ENCODE results near the gene DLGAP1.

DLGAP1 gene

DNA sequence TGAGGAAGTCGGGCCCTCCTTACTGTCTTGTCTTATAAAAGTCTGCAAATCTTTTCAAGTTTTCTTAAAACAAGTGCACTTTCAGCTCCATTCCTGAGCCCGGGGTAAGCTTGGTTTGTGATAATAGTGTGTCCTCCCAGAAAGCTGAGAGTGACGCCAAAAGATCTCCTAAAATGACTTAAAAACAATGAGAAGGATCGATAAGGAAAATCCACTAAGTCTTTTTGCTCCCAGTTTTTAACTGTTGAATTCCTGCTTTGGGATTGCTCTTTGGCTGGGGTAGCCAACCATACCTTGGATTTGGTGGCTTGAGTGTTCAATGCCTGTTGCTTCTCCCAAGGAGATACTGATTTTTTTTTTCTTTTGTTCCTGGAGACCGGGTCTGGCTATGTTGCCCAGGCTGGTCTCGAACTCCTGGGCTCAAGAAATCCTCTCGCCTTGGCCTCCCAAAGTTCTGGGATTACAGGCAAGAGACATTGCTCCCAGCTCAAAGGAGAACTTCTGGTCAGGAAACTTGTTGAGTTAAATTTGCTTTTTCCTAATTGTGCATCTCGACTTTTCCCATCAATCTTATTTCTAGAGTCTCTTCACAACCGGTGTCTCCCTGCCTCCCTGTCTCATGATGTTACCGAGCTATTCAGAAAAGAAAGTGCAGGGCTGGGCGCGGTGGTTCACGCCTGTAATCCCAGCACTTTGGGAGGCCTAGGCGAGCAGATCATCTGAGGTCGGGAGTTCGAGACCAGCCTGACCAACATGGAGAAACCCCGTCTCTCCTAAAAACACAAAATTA lies 1002.2 kb downstream of the DLGAP1 start:
- DNase-seq: no peak

DNA sequence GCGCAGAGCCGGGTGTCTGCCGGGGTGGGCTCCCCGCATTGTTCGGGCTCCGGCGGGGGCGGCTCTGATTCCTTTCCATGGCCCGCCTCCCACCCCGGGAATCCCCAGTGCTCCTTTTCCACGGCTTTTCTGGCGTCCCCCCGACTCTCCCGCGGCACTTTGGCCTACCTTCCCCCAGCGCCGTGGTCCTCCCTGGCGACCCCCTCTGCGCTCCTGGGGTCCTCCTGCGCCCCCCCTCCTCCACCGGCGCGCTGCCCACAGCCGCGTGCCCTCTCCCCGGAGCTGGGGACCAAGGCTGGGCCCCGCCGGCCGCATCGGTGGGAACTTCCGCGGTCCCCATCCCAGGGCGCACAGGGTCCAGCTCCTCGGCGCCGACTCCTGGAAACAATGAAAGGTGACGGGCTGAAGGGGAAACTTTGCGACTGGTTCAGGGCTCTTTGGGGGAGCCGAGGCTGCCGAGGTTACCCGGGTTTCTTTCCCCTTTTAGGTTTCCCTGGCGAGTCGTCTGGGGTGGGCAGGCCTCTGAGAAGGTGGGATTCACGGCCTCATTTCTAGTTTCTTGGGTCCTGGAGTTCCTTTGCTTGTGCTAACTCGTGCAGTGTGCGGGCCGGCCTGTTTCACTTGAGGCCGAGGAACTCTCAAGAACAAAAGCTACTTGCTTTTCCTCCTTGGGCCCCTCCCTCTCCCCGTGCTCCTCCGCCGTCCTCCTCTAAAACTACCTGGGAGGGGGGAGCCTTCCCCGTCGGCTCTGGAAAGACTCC lies 1002.9 kb downstream of the DLGAP1 start:
- peak; percentile 25 for DNase-seq

DNA sequence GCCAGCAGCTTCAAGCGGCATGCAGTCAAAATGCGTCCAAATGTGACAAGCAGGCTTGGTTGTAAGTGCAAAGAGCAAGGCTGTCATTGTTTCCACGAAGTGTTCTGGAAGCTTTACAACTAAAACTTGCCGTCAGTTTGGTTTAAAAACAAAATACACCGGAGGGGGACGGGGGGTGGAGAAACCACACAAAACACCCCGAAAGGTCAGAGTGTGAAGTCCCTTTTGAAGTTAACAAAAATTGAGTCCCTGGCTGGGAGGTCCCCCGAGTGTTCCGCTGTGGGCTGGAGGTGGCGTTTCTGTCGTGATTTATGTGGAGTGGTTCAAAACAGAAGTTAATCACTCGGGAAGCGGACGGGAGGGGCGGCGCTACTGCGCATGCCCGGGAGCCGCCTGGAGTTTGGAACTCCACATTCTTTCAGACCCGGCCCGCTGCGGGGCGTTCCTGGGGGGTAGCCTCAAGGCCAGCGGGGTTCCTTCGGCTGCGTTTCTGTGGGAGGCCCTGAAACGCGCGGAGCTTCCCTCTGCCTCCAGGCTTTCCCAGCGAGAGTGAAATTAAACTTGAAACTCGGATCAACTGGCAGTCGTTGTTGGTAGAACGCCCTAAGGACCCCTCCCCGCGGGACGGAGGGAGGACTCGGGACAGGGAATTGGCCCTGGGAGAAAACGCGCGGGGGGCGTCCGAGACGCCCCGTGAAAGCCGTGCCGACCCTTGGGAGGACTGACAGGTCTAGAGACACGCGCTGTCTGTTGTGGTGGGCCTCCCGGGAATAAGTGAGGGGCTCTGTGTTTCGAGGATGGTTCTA lies 1003.7 kb downstream of the DLGAP1 start:
- peak; percentile 85 for DNase-seq

- DNase-seq: no peak
These were observed 1004.3 kb downstream of the DLGAP1 start for GRCh38 chr18:3450799-3451182.

DNA sequence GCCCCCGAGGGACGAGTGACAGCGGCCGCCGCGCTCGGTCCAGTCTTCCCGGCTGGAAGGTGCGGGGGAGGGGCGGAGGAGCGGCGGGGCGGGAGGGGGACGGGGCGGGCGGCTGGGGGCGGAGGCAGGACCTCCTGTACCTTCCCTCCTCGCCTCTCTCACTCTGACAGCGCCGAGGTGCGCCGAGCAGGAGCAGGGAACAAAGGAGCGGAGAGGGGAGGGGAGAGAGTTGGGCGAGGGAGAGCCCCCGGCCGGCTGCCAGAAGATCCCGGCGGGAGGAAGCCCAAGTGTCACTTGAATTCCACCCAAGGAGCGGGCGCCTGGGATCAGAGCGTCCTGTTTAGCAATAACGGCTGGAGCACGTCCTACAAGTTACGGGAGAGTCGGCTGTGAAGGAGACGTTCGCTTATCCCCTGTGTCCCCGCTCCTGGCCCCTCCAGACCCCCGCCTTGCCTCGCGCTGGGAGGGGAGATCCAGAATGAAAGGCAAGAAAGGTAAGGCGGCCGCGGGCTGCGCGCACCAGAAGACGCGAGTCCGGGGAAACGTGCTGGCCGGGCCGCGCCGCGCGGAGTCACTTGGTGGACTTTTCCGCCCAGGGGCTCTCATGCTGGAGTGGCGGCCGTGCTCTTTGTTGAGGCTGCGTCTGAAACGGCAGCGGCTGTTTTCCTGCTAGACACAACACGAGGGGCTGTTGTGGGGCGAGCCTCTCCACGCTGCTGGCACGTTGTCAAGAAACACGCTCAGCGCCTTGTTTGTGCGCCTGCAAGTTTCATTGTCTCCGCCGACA lies 1004.9 kb downstream of the DLGAP1 start, which contains the start of gene TGIF1:
TSS of gene TGIF1 (plus strand) at position 161 of the 787 bp plus-strand sequence. CDS start at position 479, 318 bp downstream.
- DNase-seq: peak; percentile 55

DNA sequence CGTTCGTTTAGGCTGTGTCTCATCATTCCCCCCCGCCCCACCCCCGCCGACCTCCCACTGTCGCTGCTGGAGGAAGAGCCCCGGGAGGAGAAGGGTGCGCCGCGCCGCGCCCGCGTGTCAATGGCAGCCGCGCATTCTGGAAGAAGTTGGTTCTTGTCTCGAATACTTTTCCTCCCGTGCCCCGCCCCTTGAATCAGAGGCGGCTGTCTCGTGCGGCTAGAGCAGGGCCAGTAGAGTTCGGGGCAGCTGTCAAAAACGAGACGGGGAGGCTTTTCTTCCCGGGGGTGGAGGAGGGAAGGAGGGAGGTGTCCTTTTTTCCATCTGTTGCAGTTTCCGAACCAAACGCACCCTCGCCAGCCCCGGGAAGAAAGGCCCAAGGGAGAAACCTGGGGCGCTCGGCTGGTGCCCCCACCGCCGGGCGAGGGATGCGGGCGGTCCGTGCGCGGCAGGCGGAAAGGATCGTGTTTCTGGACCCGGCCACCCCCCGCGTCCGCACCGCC lies 1005.5 kb downstream of the DLGAP1 start:
- DNase-seq: peak; percentile 66

- DNase-seq: peak; percentile 21
These were observed 1006.1 kb downstream of the DLGAP1 start for GRCh38 chr18:3448838-3449511.

- DNase-seq: peak; percentile 58
These were observed 1006.9 kb downstream of the DLGAP1 start for GRCh38 chr18:3447895-3448837.

- DNase-seq: peak; percentile 16
These were observed 1007.8 kb downstream of the DLGAP1 start for GRCh38 chr18:3447068-3447894.

Data from stimulated activated CD4-positive, alpha-beta T cell treated with anti-CD3 and anti-CD28 coated beads, Interleukin-12 subunit alpha, Interleukin-12 subunit beta, amount 100 ng/mL, for 4 hours (primary cell).